T-helper 22 cell (primary cell): ENCODE results near the gene FHOD3.

Experiments
- DNase-seq: peaks from one replicate; pipeline ENCODE4 v3.0.0-alpha.2; 2020; ENCODE audit warnings: low read depth

The FHOD3 gene

DNA sequence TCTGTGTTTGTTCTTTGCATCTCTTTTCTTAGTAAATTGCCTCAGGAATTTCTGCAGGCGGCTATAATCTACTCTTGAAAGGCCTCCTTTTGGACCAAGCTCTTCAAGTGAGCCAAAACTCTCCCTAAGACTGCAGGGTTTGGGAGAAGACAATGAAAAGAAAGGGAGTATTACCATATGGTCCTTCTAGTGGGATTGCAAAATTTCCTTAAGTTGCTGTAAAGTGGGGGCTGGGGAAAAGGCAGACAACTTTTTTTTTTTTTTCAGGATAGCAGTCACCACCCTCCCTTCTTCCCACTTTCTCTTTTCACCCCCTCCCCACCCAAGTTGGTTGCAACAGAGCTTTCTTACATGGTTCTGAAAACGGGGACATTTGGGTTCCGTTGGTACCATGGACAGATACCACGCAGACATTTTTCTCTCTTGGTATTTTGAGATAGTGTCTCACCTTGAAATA lies 183.7 kb downstream of the FHOD3 start:
- DNase-seq: no peak

DNA sequence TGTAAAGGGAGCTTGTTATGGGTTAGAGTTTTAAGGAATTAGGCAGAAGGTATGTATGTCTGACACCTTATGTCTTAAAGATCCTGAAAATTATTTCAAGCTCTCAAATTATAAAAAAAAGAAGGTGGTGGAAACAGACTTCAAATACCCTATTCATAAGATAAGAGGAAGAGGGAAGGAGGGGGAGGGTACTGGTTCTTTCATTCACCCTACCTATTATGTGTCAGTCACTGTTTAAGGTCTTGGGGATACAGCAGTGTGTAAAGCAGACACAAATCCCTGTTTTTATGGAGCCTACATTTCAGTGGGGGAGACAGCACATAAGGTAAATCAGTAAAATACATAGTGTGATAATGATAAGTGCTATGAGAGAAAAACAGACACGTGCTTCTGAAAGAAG lies 184.4 kb downstream of the FHOD3 start:
- no peak for DNase-seq

GRCh38 chr18:36484591-36484990 lies 187.1 kb downstream of the FHOD3 start:
- no peak for DNase-seq

- DNase-seq: no peak
Measured at GRCh38 chr18:36485772-36486171, 188.3 kb downstream of the FHOD3 start.

- DNase-seq: no peak
Measured at GRCh38 chr18:36488131-36488530, 190.6 kb downstream of the FHOD3 start.

- no peak for DNase-seq
Measured at GRCh38 chr18:36490897-36491296, 193.4 kb downstream of the FHOD3 start.

DNA sequence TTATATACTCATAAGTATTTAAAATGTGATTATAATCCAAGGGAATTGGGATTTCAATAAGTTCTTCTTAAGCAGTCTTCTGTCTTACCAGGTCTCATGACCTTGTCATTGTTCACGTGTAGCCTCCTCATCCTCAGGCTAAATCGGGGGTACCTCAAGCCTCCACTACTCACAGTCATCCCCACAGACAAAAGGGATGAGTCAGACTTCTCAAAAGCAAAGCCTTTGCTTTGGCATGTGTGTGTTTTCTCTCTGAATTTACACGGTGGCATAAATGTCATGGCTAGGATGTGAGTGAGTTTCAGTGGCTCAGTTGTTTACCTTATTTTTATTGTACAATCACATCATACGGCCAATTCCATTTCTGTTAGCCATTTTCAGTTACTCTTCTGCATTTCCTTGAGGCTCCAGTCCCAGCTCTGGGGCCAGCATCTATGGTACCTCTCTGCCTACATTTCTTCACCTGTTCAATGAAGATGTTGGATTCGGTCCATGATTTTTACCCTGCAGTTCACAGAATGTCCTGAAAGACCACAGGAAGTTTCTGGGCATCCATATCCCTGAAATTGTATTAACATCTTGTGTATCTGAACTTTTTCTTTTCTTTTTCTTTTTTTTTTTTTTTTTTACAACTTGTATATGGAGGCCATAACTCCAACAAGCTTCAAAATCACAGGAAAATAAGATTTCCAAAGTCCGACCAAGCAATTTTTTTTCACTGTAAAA lies 195.3 kb downstream of the FHOD3 start:
- DNase-seq: no peak

DNA sequence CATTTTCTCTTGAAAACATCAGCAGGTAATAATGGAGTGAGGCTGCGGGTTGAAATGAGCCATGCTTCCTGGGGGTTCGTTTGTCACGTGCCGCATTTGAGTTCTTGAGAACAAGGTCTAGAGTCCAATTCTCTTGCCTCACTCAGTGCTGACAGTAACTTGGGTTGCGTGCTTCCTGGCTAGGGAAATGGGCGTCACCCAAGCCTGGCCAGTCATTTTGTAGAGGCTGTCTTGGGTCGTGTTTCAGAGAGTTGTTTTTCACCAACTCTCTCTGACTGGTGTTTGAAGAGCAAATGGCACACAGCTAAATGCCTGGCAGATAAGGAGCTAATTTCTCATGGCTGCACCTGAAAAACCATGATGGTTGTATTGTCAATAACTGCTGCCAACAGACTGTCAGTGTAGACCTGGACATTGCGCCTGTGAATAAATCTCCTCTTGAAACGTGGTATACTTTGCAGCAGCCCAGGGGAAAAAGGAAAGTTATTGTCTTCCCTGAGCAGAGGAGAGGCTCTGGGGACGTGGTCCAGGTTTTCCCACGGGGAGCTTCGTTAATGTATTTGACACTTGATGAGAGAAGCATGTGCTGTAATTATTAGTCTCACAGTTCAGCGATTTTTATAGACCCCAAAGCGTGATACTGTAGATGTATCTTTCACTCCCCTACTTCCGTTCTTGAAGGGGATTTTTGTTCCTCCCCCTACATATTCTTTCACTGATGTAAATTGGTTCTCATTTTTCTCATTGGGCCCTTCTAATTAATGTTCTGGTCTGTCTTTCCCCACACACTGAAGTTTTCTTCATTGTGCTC lies 196.0 kb downstream of the FHOD3 start:
- DNase-seq: no peak

- DNase-seq: no peak
Measured at GRCh38 chr18:36494160-36494437, 196.6 kb downstream of the FHOD3 start.

DNA sequence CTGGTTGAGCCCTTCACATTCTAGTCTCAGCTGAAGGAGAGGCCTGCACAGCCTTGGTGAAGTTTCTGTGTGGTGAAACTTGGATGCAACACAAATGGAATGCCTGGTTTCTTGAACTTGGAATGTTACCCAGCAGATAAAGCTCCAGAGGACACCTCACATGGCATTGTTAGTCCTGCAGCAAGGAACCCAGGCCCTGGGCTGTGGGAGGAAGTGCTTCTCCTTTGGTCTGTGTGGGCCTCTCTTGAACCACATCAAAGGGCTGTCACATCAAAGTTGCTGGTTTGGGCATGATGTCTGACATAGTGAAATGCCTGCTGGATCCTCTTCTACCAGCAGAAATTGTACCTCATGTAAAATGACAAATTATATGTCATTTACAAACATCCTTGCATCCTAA lies 198.5 kb downstream of the FHOD3 start:
- no peak for DNase-seq

GRCh38 chr18:36499938-36500337 lies 202.4 kb downstream of the FHOD3 start:
- DNase-seq: no peak

- DNase-seq: no peak
Measured at GRCh38 chr18:36501100-36501499, 203.6 kb downstream of the FHOD3 start.

DNA sequence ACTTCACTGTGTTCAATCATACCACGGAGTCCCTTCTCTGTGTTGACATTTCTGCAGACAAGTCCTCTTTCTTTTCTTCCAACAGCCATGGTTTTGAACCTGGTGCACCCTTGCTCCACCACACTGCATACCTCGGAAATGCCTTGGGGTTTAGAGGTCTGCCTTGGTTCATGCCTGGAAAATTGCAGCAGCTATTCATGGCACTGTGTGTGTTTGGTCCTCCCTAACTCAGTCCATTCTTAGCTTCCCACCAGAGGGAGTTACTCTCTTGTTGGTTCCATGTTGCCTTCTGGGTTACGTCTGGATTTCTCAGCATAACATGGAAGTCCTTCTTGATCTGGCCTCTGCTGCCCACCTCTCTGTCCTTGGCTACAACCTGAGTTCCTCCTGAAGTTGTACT lies 206.0 kb downstream of the FHOD3 start:
- DNase-seq: no peak

GRCh38 chr18:36504928-36505327 lies 207.4 kb downstream of the FHOD3 start:
- DNase-seq: no peak

DNA sequence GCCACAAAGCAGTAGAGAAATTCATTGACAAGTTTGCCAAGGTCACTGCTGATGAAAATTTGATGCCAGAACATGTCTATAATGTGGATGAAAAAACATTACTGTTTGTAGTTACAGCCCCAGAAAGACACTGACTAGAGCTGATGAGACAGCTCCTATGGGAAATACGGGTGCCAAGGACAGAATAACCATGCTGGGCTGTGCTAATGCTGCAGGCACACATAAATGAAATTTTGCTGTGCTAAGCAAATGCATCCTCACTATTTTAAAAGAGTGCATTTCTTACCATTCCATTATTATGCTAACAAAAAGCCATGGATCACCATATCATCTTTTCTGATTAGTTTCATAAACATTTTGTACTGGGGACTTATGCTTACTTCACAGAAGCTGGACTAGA lies 208.2 kb downstream of the FHOD3 start:
- DNase-seq: no peak

DNA sequence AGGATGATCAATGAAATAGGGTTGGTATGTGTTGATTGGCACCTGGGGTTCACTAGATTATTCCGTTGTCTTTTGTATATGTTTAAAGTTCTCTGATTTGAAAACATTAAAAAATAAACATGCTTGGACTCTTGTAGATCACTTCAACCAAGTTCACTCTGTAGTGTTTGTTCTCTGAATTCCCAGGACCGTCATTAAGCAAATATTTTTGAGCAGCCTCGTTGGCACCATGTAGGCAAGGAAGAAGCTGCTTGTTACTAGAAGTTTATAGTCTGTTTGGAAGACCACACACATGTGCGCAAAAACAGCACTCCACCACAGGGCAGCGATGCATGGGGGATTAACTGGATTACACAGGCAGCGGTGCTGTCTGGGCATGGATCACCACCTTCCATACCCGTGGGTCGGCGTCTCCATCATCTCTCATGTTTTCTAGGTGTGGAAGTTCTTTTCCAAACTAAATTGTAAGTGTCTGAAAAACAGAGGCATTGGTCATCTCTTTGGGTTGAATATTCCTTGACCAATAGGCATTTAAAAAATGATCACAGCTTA lies 212.2 kb downstream of the FHOD3 start:
- DNase-seq: no peak

GRCh38 chr18:36511791-36512352 lies 214.4 kb downstream of the FHOD3 start:
- no peak for DNase-seq

GRCh38 chr18:36513556-36513955 lies 216.0 kb downstream of the FHOD3 start:
- DNase-seq: no peak

- no peak for DNase-seq
Measured at GRCh38 chr18:36514778-36515177, 217.3 kb downstream of the FHOD3 start.

- no peak for DNase-seq
Measured at GRCh38 chr18:36516258-36516657, 218.7 kb downstream of the FHOD3 start.

GRCh38 chr18:36516726-36517125 lies 219.2 kb downstream of the FHOD3 start:
- no peak for DNase-seq

- no peak for DNase-seq
Measured at GRCh38 chr18:36518839-36519238, 221.3 kb downstream of the FHOD3 start.

DNA sequence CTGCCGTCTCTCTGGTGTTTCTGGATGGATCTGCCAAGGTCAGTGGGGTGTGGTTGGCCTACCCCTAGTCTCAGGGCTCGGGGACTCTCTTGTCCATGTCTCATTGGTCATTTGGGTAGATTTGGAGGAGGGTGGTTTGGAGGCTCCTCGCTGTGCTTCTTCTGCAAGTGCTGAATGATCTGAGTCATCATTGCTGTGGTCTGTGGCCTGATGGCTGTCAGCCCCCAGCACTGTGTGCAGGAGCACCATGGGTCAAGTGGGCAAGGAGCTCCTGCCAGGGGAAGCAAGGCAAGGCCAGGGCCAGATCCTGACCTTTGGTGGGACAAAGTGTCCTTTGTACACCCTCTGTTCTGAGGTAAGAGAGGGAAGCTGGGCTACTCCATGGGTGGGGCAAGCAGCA lies 221.8 kb downstream of the FHOD3 start:
- DNase-seq: no peak
